PC-3 (cell line): ENCODE data around the gene ASB14.

ENCODE experiments used
- EZH2 ChIP-seq: fragments of 300-600 bp; sonication (generic); IDR thresholded peaks from one replicate; pipeline ENCODE4 v1.6.1; 2017; ENCODE audit warnings: antibody characterized with exemption, mild to moderate bottlenecking, low read length; ENCODE audit not compliant: unreplicated experiment
- TF ChIP-seq, protein P1 (sequence below): fragments of 300-600 bp; sonication (generic); conservative IDR thresholded peaks from 2 replicates; pipeline ENCODE4 v1.5.1; 2017; ENCODE audit warnings: antibody characterized with exemption, low read depth, mild to moderate bottlenecking, low read length

DNA sequence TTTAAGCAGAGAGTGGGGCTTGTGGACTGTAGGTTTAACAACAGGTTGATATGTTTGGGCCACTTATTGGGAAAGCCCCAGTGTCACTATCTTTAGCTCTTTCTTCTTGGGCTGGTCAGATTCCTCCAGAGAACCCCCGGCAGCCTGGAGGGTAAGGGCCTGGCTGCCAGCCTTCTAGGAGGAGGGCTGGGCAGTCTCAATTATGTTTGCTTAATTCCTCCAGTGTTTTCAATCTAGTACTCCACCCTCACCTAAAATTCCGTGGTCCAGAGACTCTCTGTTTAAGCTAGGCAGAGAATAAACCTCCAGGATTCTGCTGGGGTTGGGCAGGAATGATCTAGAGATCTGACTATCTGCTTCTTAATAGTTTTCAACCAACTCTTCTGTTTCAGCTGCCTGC is 5.3 kb downstream of the ASB14 start:
- TF ChIP-seq, protein P1, sequence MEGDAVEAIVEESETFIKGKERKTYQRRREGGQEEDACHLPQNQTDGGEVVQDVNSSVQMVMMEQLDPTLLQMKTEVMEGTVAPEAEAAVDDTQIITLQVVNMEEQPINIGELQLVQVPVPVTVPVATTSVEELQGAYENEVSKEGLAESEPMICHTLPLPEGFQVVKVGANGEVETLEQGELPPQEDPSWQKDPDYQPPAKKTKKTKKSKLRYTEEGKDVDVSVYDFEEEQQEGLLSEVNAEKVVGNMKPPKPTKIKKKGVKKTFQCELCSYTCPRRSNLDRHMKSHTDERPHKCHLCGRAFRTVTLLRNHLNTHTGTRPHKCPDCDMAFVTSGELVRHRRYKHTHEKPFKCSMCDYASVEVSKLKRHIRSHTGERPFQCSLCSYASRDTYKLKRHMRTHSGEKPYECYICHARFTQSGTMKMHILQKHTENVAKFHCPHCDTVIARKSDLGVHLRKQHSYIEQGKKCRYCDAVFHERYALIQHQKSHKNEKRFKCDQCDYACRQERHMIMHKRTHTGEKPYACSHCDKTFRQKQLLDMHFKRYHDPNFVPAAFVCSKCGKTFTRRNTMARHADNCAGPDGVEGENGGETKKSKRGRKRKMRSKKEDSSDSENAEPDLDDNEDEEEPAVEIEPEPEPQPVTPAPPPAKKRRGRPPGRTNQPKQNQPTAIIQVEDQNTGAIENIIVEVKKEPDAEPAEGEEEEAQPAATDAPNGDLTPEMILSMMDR, result no peak
- TF ChIP-seq EZH2, result no peak
